ENCODE data around the gene IL19. TPM values are rescaled to one million over a fixed set of nuclear protein-coding genes. Genes with fewer than 3 reads are reported as not detected.

The IL19 gene
- total and polyA plus RNA-seq, 4 donors = 0.10 to 0.68 (median 0.12) TPM; not detected in 1

GRCh38 chr1:206808615-206809014 lies 38.0 kb downstream of the IL19 start:
- Histone ChIP-seq H3K4me1 (ENCODE audit: control insufficient read depth in 5 of 5, insufficient read depth in 5 of 5, low read length in 5 of 5) (no peaks in the 10 kb centered on the region), H3K9ac (ENCODE audit: insufficient read depth in 1 of 2, low read length in 2 of 2) (no peak overlapping the region), H3K27me3 (ENCODE audit: control insufficient read depth in 3 of 3, insufficient read depth in 3 of 3, low read length in 2 of 3) (no peaks in the 10 kb centered on the region), H3K4me3 (no peak overlapping the region), H3K9me3 (ENCODE audit: control insufficient read depth in 4 of 4, insufficient read depth in 3 of 4, low read length in 3 of 4) (peaks cover 0 to 6% (median 3%) of the 10 kb centered on the region in 4 donors), H3K27ac (ENCODE audit: low read depth in 1 of 2, low read length in 1 of 2) (no peak overlapping the region), H3K36me3 (ENCODE audit: control insufficient read depth in 4 of 4, insufficient read depth in 4 of 4, low read length in 4 of 4) (no peaks in the 10 kb centered on the region)
- 56 to 61% methylated on average over 2 of the region's 2 CpGs for WGBS, 2 donors
- peak; percentile 5 for TF ChIP-seq CTCF (IDR thresholded peaks at IDR 0.05; ENCODE audit: control extremely low read depth, extremely low read depth)
- peak in 2 of 3 donors; percentile 17 to 26 for DNase-seq
- no peak for ATAC-seq (ENCODE audit: insufficient read depth, low FRiP score)

- peak; percentile 3 for TF ChIP-seq CTCF (IDR thresholded peaks at IDR 0.05; ENCODE audit: control extremely low read depth, extremely low read depth)
- H3K9ac ChIP-seq (ENCODE audit: insufficient read depth in 1 of 2, low read length in 2 of 2) = no peak overlapping the region
- DNase-seq (peak in 1 of 3 donors; percentile 23), ATAC-seq (ENCODE audit: insufficient read depth, low FRiP score) (no peak)
- H3K36me3 ChIP-seq (ENCODE audit: control insufficient read depth in 4 of 4, insufficient read depth in 4 of 4, low read length in 4 of 4) = no peaks in the 10 kb centered on the region
- no peaks in the 10 kb centered on the region for H3K27me3 ChIP-seq (ENCODE audit: control insufficient read depth in 3 of 3, insufficient read depth in 3 of 3, low read length in 2 of 3)
- peaks cover 0 to under 1% (median 0%) of the 10 kb centered on the region in 5 donors for H3K4me1 ChIP-seq (ENCODE audit: control insufficient read depth in 5 of 5, insufficient read depth in 5 of 5, low read length in 5 of 5)
- 75 to 87% methylated on average over 4 of the region's 4 CpGs for WGBS, 2 donors
- no peak overlapping the region for H3K27ac ChIP-seq (ENCODE audit: low read depth in 1 of 2, low read length in 1 of 2)
- H3K9me3 ChIP-seq (ENCODE audit: control insufficient read depth in 4 of 4, insufficient read depth in 3 of 4, low read length in 3 of 4) = peaks cover 0 to 6% (median 3%) of the 10 kb centered on the region in 4 donors
- H3K4me3 ChIP-seq = no peak overlapping the region
These were observed 39.0 kb downstream of the IL19 start for GRCh38 chr1:206809504-206810084.

GRCh38 chr1:206812471-206812870 lies 41.9 kb downstream of the IL19 start:
- Histone ChIP-seq H3K36me3 (ENCODE audit: control insufficient read depth in 4 of 4, insufficient read depth in 4 of 4, low read length in 4 of 4) (no peaks in the 10 kb centered on the region), H3K27ac (ENCODE audit: low read depth in 1 of 2, low read length in 1 of 2) (no peak overlapping the region), H3K27me3 (ENCODE audit: control insufficient read depth in 3 of 3, insufficient read depth in 3 of 3, low read length in 2 of 3) (no peaks in the 10 kb centered on the region), H3K4me1 (ENCODE audit: control insufficient read depth in 5 of 5, insufficient read depth in 5 of 5, low read length in 5 of 5) (peaks cover 0 to 12% (median 0%) of the 10 kb centered on the region in 5 donors), H3K9ac (ENCODE audit: insufficient read depth in 1 of 2, low read length in 2 of 2) (no peak overlapping the region), H3K4me3 (no peak overlapping the region), H3K9me3 (ENCODE audit: control insufficient read depth in 4 of 4, insufficient read depth in 3 of 4, low read length in 3 of 4) (peaks cover 0 to 6% (median 3%) of the 10 kb centered on the region in 4 donors)
- ATAC-seq (ENCODE audit: insufficient read depth, low FRiP score) = no peak
- no peak for TF ChIP-seq CTCF (IDR thresholded peaks at IDR 0.05; ENCODE audit: control extremely low read depth, extremely low read depth)
- WGBS, 2 donors = 70 to 80% methylated on average over 2 of the region's 2 CpGs
- no peak for DNase-seq

Measured in lung (tissue), 12 donors.